Astrocyte (in vitro differentiated cells and primary cell): ENCODE data around the gene LIN28B.

Source experiments
- EZH2 ChIP-seq: IDR thresholded peaks from 2 replicates; pipeline ENCODE4 v1.6.1; 2012; ENCODE audit warnings: mild to moderate bottlenecking, low read length, inconsistent platforms; ENCODE audit not compliant: insufficient read depth
- TF ChIP-seq, protein P1 (sequence below): IDR thresholded peaks from 2 replicates; pipeline ENCODE4 v1.5.1; 2011; ENCODE audit warnings: low read depth, mild to moderate bottlenecking, inconsistent platforms, low read length, moderate library complexity; ENCODE audit not compliant: insufficient read depth

DNA sequence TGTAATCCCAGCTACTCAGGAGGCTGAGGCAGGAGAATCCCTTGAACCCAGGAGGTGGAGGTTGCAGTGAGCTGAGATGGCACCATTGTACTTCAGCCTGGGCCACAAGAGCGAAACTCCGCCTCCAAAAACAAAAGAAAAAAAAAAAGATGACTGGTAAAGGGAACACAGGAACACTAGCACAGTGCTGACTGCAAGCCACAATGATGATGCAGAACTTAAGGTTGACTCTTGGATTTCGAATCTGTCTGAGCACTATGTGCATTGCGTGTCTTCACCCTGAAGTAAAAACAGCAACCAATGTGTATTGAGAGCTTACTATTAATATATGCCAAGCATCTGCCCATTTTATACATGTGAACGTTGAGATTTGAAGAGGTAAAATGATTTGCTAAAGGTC lies 27.6 kb upstream of the LIN28B start:
- TF ChIP-seq, protein P1, sequence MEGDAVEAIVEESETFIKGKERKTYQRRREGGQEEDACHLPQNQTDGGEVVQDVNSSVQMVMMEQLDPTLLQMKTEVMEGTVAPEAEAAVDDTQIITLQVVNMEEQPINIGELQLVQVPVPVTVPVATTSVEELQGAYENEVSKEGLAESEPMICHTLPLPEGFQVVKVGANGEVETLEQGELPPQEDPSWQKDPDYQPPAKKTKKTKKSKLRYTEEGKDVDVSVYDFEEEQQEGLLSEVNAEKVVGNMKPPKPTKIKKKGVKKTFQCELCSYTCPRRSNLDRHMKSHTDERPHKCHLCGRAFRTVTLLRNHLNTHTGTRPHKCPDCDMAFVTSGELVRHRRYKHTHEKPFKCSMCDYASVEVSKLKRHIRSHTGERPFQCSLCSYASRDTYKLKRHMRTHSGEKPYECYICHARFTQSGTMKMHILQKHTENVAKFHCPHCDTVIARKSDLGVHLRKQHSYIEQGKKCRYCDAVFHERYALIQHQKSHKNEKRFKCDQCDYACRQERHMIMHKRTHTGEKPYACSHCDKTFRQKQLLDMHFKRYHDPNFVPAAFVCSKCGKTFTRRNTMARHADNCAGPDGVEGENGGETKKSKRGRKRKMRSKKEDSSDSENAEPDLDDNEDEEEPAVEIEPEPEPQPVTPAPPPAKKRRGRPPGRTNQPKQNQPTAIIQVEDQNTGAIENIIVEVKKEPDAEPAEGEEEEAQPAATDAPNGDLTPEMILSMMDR = no peak
- no peak for TF ChIP-seq EZH2
